Skeletal muscle cell (primary cell): Measurements from ENCODE around the gene SSBP3.
"Not testable (repeated sequence)": the region's sequence is repeated elsewhere in the genome, so short reads cannot be mapped to it uniquely, and the experiment has no call there.

Experiments used
- DNase-seq: peaks from one replicate; pipeline ENCODE4 v3.0.0-alpha.2; 2010; ENCODE audit warnings: low read depth
- H3K4me3 ChIP-seq: 2 replicates; pipeline ENCODE4 v1.5.1; 2011; ENCODE audit warnings: low read depth, mild to moderate bottlenecking, control low read depth, low read length, moderate library complexity

The SSBP3 gene

GRCh38 chr1:54406339-54407153 lies at the start of gene SSBP3:
SSBP3 (minus strand) TSS chr1:54406394.
- peak; percentile 79 for DNase-seq
- H3K4me3 ChIP-seq = peak within 1 kb of the TSS; percentile 74

- H3K4me3 ChIP-seq = no peak overlapping the region
- DNase-seq = no peak
Observed at GRCh38 chr1:54453509-54453908, 47.3 kb upstream of the SSBP3 start.

- no peak for DNase-seq
- no peak overlapping the region for H3K4me3 ChIP-seq
Observed at GRCh38 chr1:54453022-54453421, 46.8 kb upstream of the SSBP3 start.

GRCh38 chr1:54449431-54449830 lies 43.2 kb upstream of the SSBP3 start:
- DNase-seq, H3K4me3 ChIP-seq: not testable (repeated sequence)

GRCh38 chr1:54448801-54449200 lies 42.6 kb upstream of the SSBP3 start:
- not testable (repeated sequence) for H3K4me3 ChIP-seq, DNase-seq

GRCh38 chr1:54447081-54447480 lies 40.9 kb upstream of the SSBP3 start:
- not testable (repeated sequence) for DNase-seq, H3K4me3 ChIP-seq

GRCh38 chr1:54442185-54442584 lies 36.0 kb upstream of the SSBP3 start:
- no peak overlapping the region for H3K4me3 ChIP-seq
- DNase-seq = no peak

GRCh38 chr1:54439550-54440223 lies 33.5 kb upstream of the SSBP3 start:
- DNase-seq = no peak
- H3K4me3 ChIP-seq = no peak overlapping the region

- no peak overlapping the region for H3K4me3 ChIP-seq
- DNase-seq = no peak
Observed at GRCh38 chr1:54437783-54438182, 31.6 kb upstream of the SSBP3 start.

- H3K4me3 ChIP-seq = no peak overlapping the region
- DNase-seq = no peak
Observed at GRCh38 chr1:54436826-54437225, 30.6 kb upstream of the SSBP3 start.

- DNase-seq = no peak
Observed at GRCh38 chr1:54429838-54430237, 23.6 kb upstream of the SSBP3 start.

GRCh38 chr1:54428837-54429518 lies 22.8 kb upstream of the SSBP3 start:
- no peak for DNase-seq
- H3K4me3 ChIP-seq = no peak overlapping the region

More at GRCh38 chr1:54429838-54430237, 23.6 kb upstream of the SSBP3 start:
- H3K4me3 ChIP-seq = no peak overlapping the region

GRCh38 chr1:54425152-54425584 lies 19.0 kb upstream of the SSBP3 start:
- DNase-seq = no peak
- H3K4me3 ChIP-seq = no peak overlapping the region

GRCh38 chr1:54424398-54424797 lies 18.2 kb upstream of the SSBP3 start:
- no peak overlapping the region for H3K4me3 ChIP-seq
- no peak for DNase-seq

GRCh38 chr1:54421101-54421504 lies 14.9 kb upstream of the SSBP3 start:
- no peak overlapping the region for H3K4me3 ChIP-seq
- no peak for DNase-seq

GRCh38 chr1:54418598-54418997 lies 12.4 kb upstream of the SSBP3 start:
- not testable (repeated sequence) for DNase-seq, H3K4me3 ChIP-seq

GRCh38 chr1:54417123-54417522 lies 10.9 kb upstream of the SSBP3 start:
- H3K4me3 ChIP-seq = no peak overlapping the region

GRCh38 chr1:54416435-54416834 lies 10.2 kb upstream of the SSBP3 start:
- H3K4me3 ChIP-seq = no peak overlapping the region
- DNase-seq = no peak

More at GRCh38 chr1:54417123-54417522, 10.9 kb upstream of the SSBP3 start:
- no peak for DNase-seq

- DNase-seq = no peak
- H3K4me3 ChIP-seq = no peak overlapping the region
Observed at GRCh38 chr1:54415991-54416390, 9.8 kb upstream of the SSBP3 start.

GRCh38 chr1:54415533-54415932 lies 9.3 kb upstream of the SSBP3 start:
- no peak for DNase-seq
- H3K4me3 ChIP-seq = no peak overlapping the region
